GM18951 (cell line): Measurements from ENCODE around the gene ZNF423.

ENCODE experiments used
- POLR2A ChIP-seq: IDR thresholded peaks from 4 replicates; pipeline ENCODE4 v1.6.1; 2011; ENCODE audit warnings: mild to moderate bottlenecking; ENCODE audit not compliant: insufficient read length, insufficient read depth; ENCODE audit errors: extremely low read depth
- in situ Hi-C: fragments of 300-500 bp; cut with MboI; formaldehyde crosslinking; loops from one replicate; pipeline ENCODE4 v1.12.0; 2022; ENCODE audit warnings: low sequenced_read_pairs, mixed read lengths, inconsistent platforms; ENCODE audit not compliant: unreplicated experiment

ZNF423 gene

GRCh38 chr16:49499414-49499785 lies 356.5 kb downstream of the ZNF423 start:
- in situ Hi-C loops = no loop called here
- no peak for TF ChIP-seq POLR2A

- TF ChIP-seq POLR2A = no peak
These were observed 357.1 kb downstream of the ZNF423 start for GRCh38 chr16:49498666-49499413.

GRCh38 chr16:49498264-49498663 lies 357.6 kb downstream of the ZNF423 start:
- in situ Hi-C loops = no loop called here
- no peak for TF ChIP-seq POLR2A

More at GRCh38 chr16:49498666-49499413, 357.1 kb downstream of the ZNF423 start:
- in situ Hi-C loops = no loop called here

DNA sequence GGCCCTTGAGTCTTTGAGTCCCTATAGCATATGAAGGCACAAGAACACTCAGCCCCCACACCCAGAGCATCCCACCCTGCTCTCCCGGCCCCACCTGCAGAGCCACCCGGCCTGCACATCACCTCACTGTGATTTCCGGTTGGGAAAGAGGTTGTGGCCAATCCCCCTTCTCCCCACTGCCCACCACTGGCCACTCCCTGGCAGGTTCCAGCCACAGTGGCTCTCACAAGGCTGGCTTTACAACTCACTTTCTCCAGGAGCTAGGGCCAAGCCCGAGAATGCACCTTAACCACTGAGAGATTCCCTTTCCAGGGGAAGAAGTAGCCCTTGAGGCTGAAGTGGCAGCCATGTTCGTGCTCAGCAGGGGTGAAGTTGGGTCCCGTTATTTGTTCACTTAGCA lies 358.4 kb downstream of the ZNF423 start:
- in situ Hi-C loops = no loop called here
- no peak for TF ChIP-seq POLR2A

GRCh38 chr16:49496656-49497055 lies 359.3 kb downstream of the ZNF423 start:
- TF ChIP-seq POLR2A = no peak
- in situ Hi-C loops = no loop called here

GRCh38 chr16:49495596-49496355 lies 360.1 kb downstream of the ZNF423 start:
- no peak for TF ChIP-seq POLR2A
- in situ Hi-C loops = no loop called here

DNA sequence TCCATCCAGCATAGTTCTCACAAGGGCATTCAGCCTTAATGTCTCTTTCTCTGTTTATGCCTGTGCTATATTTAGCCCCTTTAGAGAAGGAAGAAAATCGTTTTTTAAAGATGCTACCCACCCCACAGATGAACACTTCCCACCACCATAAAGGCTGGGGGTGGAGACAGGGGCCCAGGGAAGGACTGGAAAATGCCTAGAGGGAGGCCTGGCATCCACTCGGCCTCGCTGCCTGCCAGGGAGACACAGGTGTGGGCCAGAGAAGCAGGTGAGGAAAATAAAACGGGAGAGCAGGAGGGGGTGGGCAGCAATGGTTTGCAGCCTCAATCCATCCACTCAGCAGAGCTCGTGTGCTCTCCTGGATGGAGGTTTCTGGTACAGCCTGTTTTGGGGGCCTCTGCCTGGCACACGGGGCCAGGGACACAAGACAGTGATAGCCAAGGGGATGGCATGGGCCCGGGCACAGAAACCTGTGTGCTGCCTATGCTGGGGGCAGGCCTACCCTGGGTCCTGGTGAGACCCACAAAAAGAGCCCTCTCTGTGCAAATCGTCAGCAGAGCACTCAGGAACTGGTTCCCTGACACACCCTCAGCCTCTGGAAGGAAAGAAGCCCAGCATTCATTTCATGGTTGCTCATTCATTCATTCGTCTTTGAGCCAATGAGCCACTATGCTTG lies 360.9 kb downstream of the ZNF423 start:
- no peak for TF ChIP-seq POLR2A
- in situ Hi-C loops = no loop called here

- no peak for TF ChIP-seq POLR2A
- in situ Hi-C loops = no loop called here
These were observed 361.4 kb downstream of the ZNF423 start for GRCh38 chr16:49494474-49494873.

DNA sequence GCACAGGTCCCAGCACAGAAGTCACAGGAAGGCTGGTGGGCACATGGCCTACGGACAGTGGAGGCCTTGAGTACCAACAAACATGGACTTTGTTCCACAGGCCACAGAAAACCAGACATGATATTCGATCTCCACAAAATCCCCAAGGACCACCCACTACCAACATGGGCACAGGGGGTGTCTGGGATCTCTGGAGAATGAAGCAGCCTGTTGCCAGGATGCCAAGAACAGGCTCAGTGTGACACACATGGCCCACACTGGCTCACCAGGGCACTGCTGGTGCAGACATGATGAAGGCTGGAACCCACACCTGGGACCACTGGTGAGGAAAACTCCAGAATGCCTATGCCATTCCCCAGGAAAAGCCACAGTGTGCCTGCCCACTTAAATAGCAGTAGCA lies 362.1 kb downstream of the ZNF423 start:
- in situ Hi-C loops = no loop called here
- no peak for TF ChIP-seq POLR2A

- TF ChIP-seq POLR2A = no peak
- in situ Hi-C loops = no loop called here
These were observed 362.9 kb downstream of the ZNF423 start for GRCh38 chr16:49492896-49493626.

GRCh38 chr16:49491771-49492761 lies 363.8 kb downstream of the ZNF423 start:
- TF ChIP-seq POLR2A = no peak
- in situ Hi-C loops = no loop called here

GRCh38 chr16:49491106-49491670 lies 364.7 kb downstream of the ZNF423 start:
- in situ Hi-C loops = no loop called here
- TF ChIP-seq POLR2A = no peak
